ENCODE measurements around the gene ARHGEF28. TPM values are rescaled to one million over a fixed set of nuclear protein-coding genes. Genes with fewer than 3 reads are reported as not detected.

Gene ARHGEF28
- total and polyA plus RNA-seq, 2 of the 13 experiments (the other 11 are each of a cell fraction or from before 2014, with no cell fraction given): 17.4 to 34.1 TPM

DNA sequence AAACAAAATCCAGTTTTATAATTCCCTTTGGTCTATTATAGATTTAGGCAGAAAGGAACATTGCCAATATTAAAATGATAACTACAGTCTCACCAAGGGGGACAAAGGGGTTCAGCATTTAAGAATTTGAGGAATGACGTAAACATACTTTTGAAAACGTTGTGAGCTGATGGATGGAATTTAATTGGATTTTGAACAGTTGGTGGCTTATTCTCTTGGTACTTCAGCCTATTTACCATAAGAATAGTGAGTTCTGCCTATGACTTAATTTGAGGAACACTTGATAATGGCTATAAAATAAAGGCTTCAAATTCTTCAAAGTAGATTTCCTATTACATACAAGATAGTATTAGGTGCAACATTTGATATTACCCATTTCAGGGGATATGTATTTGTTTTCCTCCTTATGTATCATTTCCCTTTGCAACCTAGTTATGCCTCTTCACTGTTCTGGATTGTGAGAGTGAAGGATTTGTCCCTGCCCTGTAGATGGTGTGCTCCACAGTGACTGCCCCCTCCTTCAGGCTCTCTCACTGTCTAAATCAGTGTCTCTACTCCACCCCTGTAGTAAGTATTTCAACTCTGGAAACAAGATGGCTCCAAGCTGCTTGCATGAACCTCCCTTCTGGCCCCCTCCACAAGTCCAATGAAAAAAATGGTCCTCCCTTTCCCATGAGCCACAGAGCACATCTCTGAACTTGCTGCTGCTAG is 225.6 kb downstream of the ARHGEF28 start (continued):
- TF ChIP-seq ZNF850 (CRISPR knock-in tag; conservative IDR thresholded peaks at IDR 0.05) (no peak), YEATS2 (CRISPR knock-in tag; IDR thresholded peaks at IDR 0.05; ENCODE audit: borderline replicate concordance) (no peak), HDAC6 (IDR thresholded peaks at IDR 0.05; ENCODE audit: low read depth, low read length) (no peak)

DNA sequence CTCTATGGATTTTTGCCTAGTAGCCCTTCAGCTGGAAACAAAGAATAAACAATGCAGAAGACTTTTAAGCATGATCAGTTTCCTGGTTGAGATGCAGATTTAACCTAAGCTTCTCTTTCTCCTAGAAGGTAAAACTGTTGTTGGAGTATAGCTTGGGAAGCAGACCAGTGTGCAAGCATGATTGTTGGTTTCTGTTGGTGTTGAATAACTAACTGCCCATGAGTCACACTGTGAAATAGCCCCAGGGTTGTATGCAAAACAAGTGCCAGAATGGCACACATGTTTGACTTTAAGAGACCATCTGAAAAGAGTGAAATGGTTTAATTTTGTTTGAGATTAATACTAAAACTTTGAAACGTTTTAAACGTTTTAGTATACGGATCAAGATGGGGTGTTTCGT is 227.1 kb downstream of the ARHGEF28 start:
- Histone ChIP-seq H3K27me3 (ENCODE audit: control insufficient read depth in 1 of 2, insufficient read depth in 2 of 2, low read length in 2 of 2) (no peaks in the 10 kb centered on the region), H3K4me2 (ENCODE audit: low read depth, low read length) (no peak overlapping the region), H3K4me1 (ENCODE audit: insufficient read depth, low read length) (peaks cover 15% of the 10 kb centered on the region), H3K9me3 (ENCODE audit: low read length) (no peaks in the 10 kb centered on the region), H4K20me1 (ENCODE audit: insufficient read depth, low read length) (no peaks in the 10 kb centered on the region), H3K36me3 (replicated peaks in 1 of 2; ENCODE audit: control insufficient read depth in 1 of 2, insufficient read depth in 2 of 2, low read length in 2 of 2) (peaks cover 13 to 48% of the 10 kb centered on the region in 2 experiments; a peak in 4 of 5 replicates), H3K27ac (ENCODE audit: extremely low read length, insufficient read depth, low read length) (no peak overlapping the region), H3K79me2 (ENCODE audit: insufficient read depth, low read length) (no peaks in the 10 kb centered on the region), H2AFZ (ENCODE audit: low read length) (no peak overlapping the region), H3K4me3 (replicated peaks in 1 of 3; ENCODE audit: insufficient read depth in 1 of 3, low read depth in 2 of 3, low read length in 3 of 3) (no peak overlapping the region), H3K9ac (ENCODE audit: insufficient read depth, low read depth, low read length) (no peak overlapping the region)
- DNase-seq (ENCODE audit: low spot score) (no peak), FAIRE-seq (no peak), ATAC-seq (no peak)
- intact Hi-C loops (cut with micrococcal nuclease; ENCODE audit: unreplicated experiment) (no loop called here), in situ Hi-C loops (cut with HindIII; ENCODE audit: extremely low pct_ligation_motif_present, low pct_unique_long_range_greater_than_20kb) (no loop called here)
- 90% methylated on average over 4 of the region's 4 CpGs for WGBS (ENCODE audit: low lambda C conversion rate)
- no TSS peak for BruUV-seq (replicated peaks)
- CTCF ChIA-PET (ENCODE audit: low intra/inter-chr PET ratio, low total read pairs): no interaction called here
- TF ChIP-seq ZFP1 (CRISPR knock-in tag; IDR thresholded peaks at IDR 0.05) (no peak), ARID2 (CRISPR knock-in tag; IDR thresholded peaks at IDR 0.05; ENCODE audit: borderline replicate concordance) (no peak), ATF3 (CRISPR knock-in tag; IDR thresholded peaks at IDR 0.05) (no peak), ZNF263 (CRISPR knock-in tag; IDR thresholded peaks at IDR 0.05) (no peak), FLYWCH1 (CRISPR knock-in tag; IDR thresholded peaks at IDR 0.05) (no peak), ZBTB7B (CRISPR knock-in tag; IDR thresholded peaks at IDR 0.05) (no peak), ESRRA (CRISPR knock-in tag; IDR thresholded peaks at IDR 0.05; ENCODE audit: low read depth) (no peak), ZMAT3 (CRISPR knock-in tag; conservative IDR thresholded peaks at IDR 0.05) (no peak)
- TF ChIP-seq, protein P1, sequence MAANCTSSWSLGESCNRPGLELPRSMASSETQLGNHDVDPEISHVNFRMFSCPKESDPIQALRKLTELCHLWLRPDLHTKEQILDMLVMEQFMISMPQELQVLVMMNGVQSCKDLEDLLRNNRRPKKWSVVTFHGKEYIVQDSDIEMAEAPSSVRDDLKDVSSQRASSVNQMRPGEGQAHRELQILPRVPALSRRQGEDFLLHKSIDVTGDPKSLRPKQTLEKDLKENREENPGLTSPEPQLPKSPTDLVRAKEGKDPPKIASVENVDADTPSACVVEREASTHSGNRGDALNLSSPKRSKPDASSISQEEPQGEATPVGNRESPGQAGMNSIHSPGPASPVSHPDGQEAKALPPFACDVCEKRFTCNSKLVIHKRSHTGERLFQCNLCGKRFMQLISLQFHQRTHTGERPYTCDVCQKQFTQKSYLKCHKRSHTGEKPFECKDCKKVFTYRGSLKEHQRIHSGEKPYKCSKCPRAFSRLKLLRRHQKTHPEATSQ (CRISPR knock-in tag; IDR thresholded peaks at IDR 0.05; ENCODE audit: borderline replicate concordance): no peak
- POLR2A ChIA-PET: no interaction called here
